Activated gamma-delta T cell treated with anti-CD3 and anti-CD28 coated beads, Interleukin-2, amount 50 U/mL, for 16 hours (primary cell): ENCODE data around the gene SSH3.
"Not testable (repeated sequence)": the region's sequence is repeated elsewhere in the genome, so short reads cannot be mapped to it uniquely, and the experiment has no call there.

Experiments
- DNase-seq: peaks from one replicate; pipeline ENCODE4 v3.0.0-alpha.2; 2020; ENCODE audit warnings: low read depth

SSH3 gene

GRCh38 chr11:67303132-67303834 lies at the start of gene SSH3:
TSS of gene SSH3 (plus strand) at chr11:67303530. CDS start at chr11:67303626, 96 bp downstream.
- no peak for DNase-seq

GRCh38 chr11:67253872-67254624 lies 49.3 kb upstream of the SSH3 start:
- DNase-seq: no peak

- no peak for DNase-seq
Measured at GRCh38 chr11:67254798-67255197, 48.5 kb upstream of the SSH3 start.

- DNase-seq: no peak
Measured at GRCh38 chr11:67255353-67255752, 48.0 kb upstream of the SSH3 start.

GRCh38 chr11:67255864-67256263 lies 47.5 kb upstream of the SSH3 start:
- DNase-seq: no peak

- DNase-seq: no peak
Measured at GRCh38 chr11:67256477-67257135, 46.7 kb upstream of the SSH3 start.

- DNase-seq: no peak
Measured at GRCh38 chr11:67260406-67260805, 42.9 kb upstream of the SSH3 start.

- DNase-seq: not testable (repeated sequence)
Measured at GRCh38 chr11:67260885-67261639, 42.3 kb upstream of the SSH3 start.

GRCh38 chr11:67261640-67261945 lies 41.7 kb upstream of the SSH3 start:
- no peak for DNase-seq

GRCh38 chr11:67261946-67262681 lies 41.2 kb upstream of the SSH3 start:
- DNase-seq: no peak

GRCh38 chr11:67262731-67263675 lies 40.3 kb upstream of the SSH3 start:
- DNase-seq: no peak

- DNase-seq: no peak
Measured at GRCh38 chr11:67264260-67264659, 39.1 kb upstream of the SSH3 start.

GRCh38 chr11:67264877-67265632 lies 38.3 kb upstream of the SSH3 start:
- no peak for DNase-seq

- DNase-seq: peak; percentile 68
Measured at GRCh38 chr11:67265633-67266448, 37.5 kb upstream of the SSH3 start.

- DNase-seq: no peak
Measured at GRCh38 chr11:67266449-67267187, 36.7 kb upstream of the SSH3 start, which contains the start of gene GRK2. TSS of gene GRK2 (plus strand) at chr11:67266473. CDS start at chr11:67266700, 227 bp downstream.

GRCh38 chr11:67267188-67268080 lies 35.9 kb upstream of the SSH3 start:
- DNase-seq: no peak
